ENCODE data around the gene KRT28. TPM values are rescaled to one million over a fixed set of nuclear protein-coding genes. Genes with fewer than 3 reads are reported as not detected.

The KRT28 gene
- total and polyA plus RNA-seq, 2 donors (not counting 3 experiments of a cell fraction or from before 2014, with no cell fraction given), result not detected

DNA sequence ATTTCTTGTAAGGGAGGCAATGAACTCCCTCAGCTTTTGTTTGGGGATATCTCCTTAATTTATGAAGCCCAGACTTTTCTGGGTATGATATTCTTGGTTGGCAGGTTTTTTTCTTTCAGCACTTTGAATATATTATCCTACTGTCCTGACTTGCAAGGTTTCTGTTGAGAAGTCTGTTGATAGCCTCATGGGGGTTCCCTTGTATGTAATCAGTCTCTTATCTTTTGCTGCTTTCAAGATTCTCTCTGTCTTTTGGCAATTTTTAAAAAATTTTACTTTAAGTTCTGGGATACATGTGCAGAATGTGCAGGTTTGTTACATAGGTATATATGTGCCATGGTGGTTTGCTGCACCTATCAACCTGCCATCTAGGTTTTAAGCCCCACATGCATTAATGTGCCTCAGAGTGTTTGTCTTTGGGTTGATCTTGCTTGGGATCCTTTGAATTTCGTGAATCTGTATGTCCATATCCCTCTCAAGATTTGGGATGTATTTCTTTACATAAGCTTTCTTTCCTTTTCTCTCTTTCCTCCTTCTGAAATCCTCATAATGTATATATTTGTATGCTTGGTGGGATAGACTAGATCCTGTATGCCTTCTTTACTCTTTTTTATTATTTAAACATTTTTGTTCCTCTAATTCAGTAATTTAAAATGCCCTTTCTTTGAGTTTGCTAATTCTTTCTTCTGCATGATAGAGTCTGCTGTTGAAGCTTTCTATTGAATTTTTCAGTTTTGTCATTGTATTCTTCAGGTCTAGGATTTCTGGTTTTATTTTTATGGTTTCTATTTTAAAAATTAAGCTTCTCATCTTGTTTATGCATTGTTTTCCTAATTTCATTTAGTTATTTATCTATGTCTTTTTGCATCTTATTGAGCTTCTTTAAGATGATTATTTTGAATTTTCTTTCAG, 39.4 kb downstream of the KRT28 start:
- H3K4me3 ChIP-seq (replicated peaks in 1 of 3; ENCODE audit: insufficient read depth in 1 of 3, low read depth in 1 of 3, low read length in 3 of 3), result no peak overlapping the region
- H3K9me1 ChIP-seq (replicated peaks; ENCODE audit: control insufficient read depth, extremely low read depth, insufficient read depth, low read length), result no peaks in the 10 kb centered on the region
- no peaks in the 10 kb centered on the region for H3K4me1 ChIP-seq (ENCODE audit: control insufficient read depth, extremely low read depth, insufficient read depth, low read length)
- H2AFZ ChIP-seq (ENCODE audit: low read depth, low read length), result no peak overlapping the region
- TF ChIP-seq JUN (IDR thresholded peaks at IDR 0.05; ENCODE audit: borderline replicate concordance, insufficient read depth, insufficient read length, low read depth) (no peak), EZH2 (IDR thresholded peaks at IDR 0.05; ENCODE audit: borderline replicate concordance, low read depth, low read length, severe bottlenecking) (no peak), POLR2AphosphoS5 (IDR thresholded peaks at IDR 0.05; ENCODE audit: insufficient read depth, low read depth, low read length) (no peak), GATA2 (IDR thresholded peaks at IDR 0.05; ENCODE audit: insufficient read depth, insufficient read length, low read depth, low read length) (no peak), MYC (IDR thresholded peaks at IDR 0.05; ENCODE audit: low read depth, low read length) (no peak), FOS (IDR thresholded peaks at IDR 0.05; ENCODE audit: borderline replicate concordance, insufficient read depth, low read length) (no peak)
- TF ChIP-seq, protein P1, sequence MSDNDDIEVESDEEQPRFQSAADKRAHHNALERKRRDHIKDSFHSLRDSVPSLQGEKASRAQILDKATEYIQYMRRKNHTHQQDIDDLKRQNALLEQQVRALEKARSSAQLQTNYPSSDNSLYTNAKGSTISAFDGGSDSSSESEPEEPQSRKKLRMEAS (IDR thresholded peaks at IDR 0.05; ENCODE audit: insufficient read depth, insufficient read length), result no peak
- TF ChIP-seq, protein P2, sequence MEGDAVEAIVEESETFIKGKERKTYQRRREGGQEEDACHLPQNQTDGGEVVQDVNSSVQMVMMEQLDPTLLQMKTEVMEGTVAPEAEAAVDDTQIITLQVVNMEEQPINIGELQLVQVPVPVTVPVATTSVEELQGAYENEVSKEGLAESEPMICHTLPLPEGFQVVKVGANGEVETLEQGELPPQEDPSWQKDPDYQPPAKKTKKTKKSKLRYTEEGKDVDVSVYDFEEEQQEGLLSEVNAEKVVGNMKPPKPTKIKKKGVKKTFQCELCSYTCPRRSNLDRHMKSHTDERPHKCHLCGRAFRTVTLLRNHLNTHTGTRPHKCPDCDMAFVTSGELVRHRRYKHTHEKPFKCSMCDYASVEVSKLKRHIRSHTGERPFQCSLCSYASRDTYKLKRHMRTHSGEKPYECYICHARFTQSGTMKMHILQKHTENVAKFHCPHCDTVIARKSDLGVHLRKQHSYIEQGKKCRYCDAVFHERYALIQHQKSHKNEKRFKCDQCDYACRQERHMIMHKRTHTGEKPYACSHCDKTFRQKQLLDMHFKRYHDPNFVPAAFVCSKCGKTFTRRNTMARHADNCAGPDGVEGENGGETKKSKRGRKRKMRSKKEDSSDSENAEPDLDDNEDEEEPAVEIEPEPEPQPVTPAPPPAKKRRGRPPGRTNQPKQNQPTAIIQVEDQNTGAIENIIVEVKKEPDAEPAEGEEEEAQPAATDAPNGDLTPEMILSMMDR (IDR thresholded peaks at IDR 0.05; ENCODE audit: extremely low read depth in 1 of 2, insufficient read depth in 1 of 2, low read depth in 1 of 2, low read length in 2 of 2), result no peak
- no peaks in the 10 kb centered on the region for H3K79me2 ChIP-seq (ENCODE audit: control insufficient read depth, insufficient read depth, low read length)
- FAIRE-seq (no peak), DNase-seq (ENCODE audit: low read depth, low spot score) (no peak)
- no peak overlapping the region for H3K9ac ChIP-seq (replicated peaks; ENCODE audit: extremely low read depth, insufficient read depth, low read length)
- ChIA-PET CTCF (no interaction called here), POLR2A (no interaction called here)
- no peaks in the 10 kb centered on the region for H3K9me3 ChIP-seq (replicated peaks; ENCODE audit: control insufficient read depth, insufficient read depth, low read length)
- H3K27me3 ChIP-seq (ENCODE audit: control insufficient read depth in 2 of 2, insufficient read depth in 2 of 2, low read length in 2 of 2), result peaks cover 0 to 2% of the 10 kb centered on the region in 2 experiments
- BruUV-seq (replicated peaks), result no TSS peak
- H3K4me2 ChIP-seq (ENCODE audit: insufficient read depth, low read length), result no peak overlapping the region
- intact Hi-C loops (cut with micrococcal nuclease), result no loop called here
- dilution Hi-C loops (cut with MboI; ENCODE audit: extremely low pct_ligation_motif_present, low sequenced_read_pairs), result no loop called here
- H3K36me3 ChIP-seq (ENCODE audit: control insufficient read depth in 2 of 2, extremely low read depth in 1 of 2, insufficient read depth in 2 of 2, low read length in 2 of 2), result no peaks in the 10 kb centered on the region
- H4K20me1 ChIP-seq (replicated peaks; ENCODE audit: control insufficient read depth, extremely low read depth, insufficient read depth, low read length), result no peaks in the 10 kb centered on the region
- no peak overlapping the region for H3K27ac ChIP-seq (ENCODE audit: insufficient read depth, low read depth, low read length)

Data from endothelial cell of umbilical vein (primary cell).